CD8-positive, alpha-beta memory T cell (primary cell): ENCODE results near the gene GP5. TPM values are rescaled to one million over a fixed set of nuclear protein-coding genes. Genes with fewer than 3 reads are reported as not detected.

Experiments used
- CTCF ChIA-PET: fragments of 350-600 bp; sonication (Branson Sonifier 250); formaldehyde crosslinking; loops from one replicate; lab custom pipeline; 2021; ENCODE audit warnings: antibody characterized with exemption; lab: Charles Lee
- POLR2A ChIA-PET: fragments of 350-600 bp; sonication (Branson Sonifier 250); formaldehyde crosslinking; loops from one replicate; lab custom pipeline; 2021; ENCODE audit warnings: antibody characterized with exemption; lab: Charles Lee
- DNase-seq, 5 donors: peaks; one replicate each; pipeline versions ENCODE4 v3.0.0 to v3.0.0-alpha.2; 2020 to 2022; ENCODE audit warnings: mixed read lengths in 1 of 5
- H3K27ac ChIP-seq: one replicate; pipeline ENCODE4 v1.7.0; 2013; ENCODE audit warnings: low read depth, mild to moderate bottlenecking, low read length, moderate library complexity
- H3K27me3 ChIP-seq: 2 replicates; pipeline ENCODE4 v1.7.0; 2013; ENCODE audit warnings: low read length, mild to moderate bottlenecking; ENCODE audit not compliant: insufficient read depth, poor library complexity, severe bottlenecking
- H3K36me3 ChIP-seq: 2 replicates; pipeline ENCODE4 v1.7.0; 2013; ENCODE audit warnings: mild to moderate bottlenecking, low read length, moderate library complexity; ENCODE audit not compliant: insufficient read depth
- H3K4me1 ChIP-seq: 2 replicates; pipeline ENCODE4 v1.7.0; 2013; ENCODE audit warnings: mild to moderate bottlenecking, low read length, moderate library complexity; ENCODE audit not compliant: insufficient read depth
- H3K4me3 ChIP-seq: 2 replicates; pipeline ENCODE4 v1.7.0; 2013; ENCODE audit warnings: mild to moderate bottlenecking, low read length
- H3K9me3 ChIP-seq: 2 replicates; pipeline ENCODE4 v1.7.0; 2013; ENCODE audit warnings: mild to moderate bottlenecking, low read length
- H3K27ac Mint-ChIP-seq, 8 donors: one replicate each; pipeline ENCODE4 v1.8.0; 2020 to 2021; ENCODE audit warnings: mixed read lengths in 8 of 8, mild to moderate bottlenecking in 6 of 8, inconsistent platforms in 3 of 8, moderate library complexity in 3 of 8
- H3K27me3 Mint-ChIP-seq, 2 donors: one replicate each; pipeline ENCODE4 v1.8.0; 2020 to 2021; ENCODE audit warnings: mixed read lengths in 2 of 2, mild to moderate bottlenecking in 1 of 2, moderate library complexity in 1 of 2
- H3K36me3 Mint-ChIP-seq, 3 donors: one replicate each; pipeline ENCODE4 v1.8.0; 2020 to 2021; ENCODE audit warnings: mixed read lengths in 3 of 3, inconsistent platforms in 1 of 3, mild to moderate bottlenecking in 1 of 3
- H3K4me1 Mint-ChIP-seq, 3 donors: one replicate each; pipeline ENCODE4 v1.8.0; 2020 to 2021; ENCODE audit warnings: mixed read lengths in 3 of 3, inconsistent platforms in 1 of 3, mild to moderate bottlenecking in 1 of 3
- H3K4me3 Mint-ChIP-seq, 7 donors: one replicate each; pipeline ENCODE4 v1.8.0; 2020 to 2021; ENCODE audit warnings: mixed read lengths in 7 of 7, mild to moderate bottlenecking in 6 of 7, moderate library complexity in 4 of 7, inconsistent platforms in 2 of 7
- H3K9me3 Mint-ChIP-seq, 5 donors: one replicate each; pipeline ENCODE4 v1.8.0; 2020 to 2022; ENCODE audit warnings: mixed read lengths in 5 of 5, mild to moderate bottlenecking in 3 of 5, moderate library complexity in 2 of 5, inconsistent platforms in 1 of 5
- polyA plus RNA-seq: library from polyadenylated mRNA; unstranded; fragments of 300-500 nt; fragmentation: Illumina TruSeq; gene quantifications from one replicate; pipeline ENCODE4 v1.2.3, GENCODE V29; 2021
- total RNA-seq, 2 experiments: library from RNA; stranded (reverse); gene quantifications; one replicate each; pipeline ENCODE4 v1.2.3, GENCODE V29; 2021

The GP5 gene
- total and polyA plus RNA-seq, 3 experiments from 2014 or later: 0.31 to 1.3 (median 0.42) TPM

GRCh38 chr3:194354315-194354714 lies 44.8 kb downstream of the GP5 start:
- DNase-seq: no peak
- Histone ChIP-seq H3K36me3 (no peaks in the 10 kb centered on the region), H3K4me1 (no peaks in the 10 kb centered on the region), H3K27me3 (no peaks in the 10 kb centered on the region), H3K9me3 (no peaks in the 10 kb centered on the region), H3K4me3 (no peak overlapping the region), H3K27ac (no peak overlapping the region)
- Mint-ChIP-seq H3K27ac (no peak overlapping the region), H3K4me3 (no peak overlapping the region), H3K4me1 (no peaks in the 10 kb centered on the region), H3K9me3 (no peaks in the 10 kb centered on the region), H3K27me3 (peaks cover 10 to 15% of the 10 kb centered on the region in 2 donors), H3K36me3 (no peaks in the 10 kb centered on the region)
- POLR2A ChIA-PET: no interaction called here
- CTCF ChIA-PET: no interaction called here

- H3K4me3 Mint-ChIP-seq: no peak overlapping the region
- CTCF ChIA-PET: no interaction called here
Observed at GRCh38 chr3:194352667-194353246, 46.3 kb downstream of the GP5 start.

GRCh38 chr3:194351952-194352536 lies 47.0 kb downstream of the GP5 start:
- Histone ChIP-seq H3K27me3 (no peaks in the 10 kb centered on the region), H3K36me3 (no peaks in the 10 kb centered on the region), H3K27ac (no peak overlapping the region), H3K9me3 (no peaks in the 10 kb centered on the region), H3K4me1 (no peaks in the 10 kb centered on the region), H3K4me3 (no peak overlapping the region)
- Mint-ChIP-seq H3K9me3 (no peaks in the 10 kb centered on the region), H3K27me3 (peaks cover 7 to 10% of the 10 kb centered on the region in 2 donors), H3K27ac (no peak overlapping the region), H3K36me3 (no peaks in the 10 kb centered on the region), H3K4me1 (no peaks in the 10 kb centered on the region), H3K4me3 (no peak overlapping the region)
- CTCF ChIA-PET: no interaction called here
- no peak for DNase-seq
- POLR2A ChIA-PET: no interaction called here

More at GRCh38 chr3:194352667-194353246, 46.3 kb downstream of the GP5 start:
- Mint-ChIP-seq H3K4me1 (no peaks in the 10 kb centered on the region), H3K27ac (no peak overlapping the region), H3K9me3 (no peaks in the 10 kb centered on the region), H3K27me3 (peaks cover 8 to 13% of the 10 kb centered on the region in 2 donors), H3K36me3 (no peaks in the 10 kb centered on the region)
- H3K4me1 ChIP-seq: no peaks in the 10 kb centered on the region
- H3K36me3 ChIP-seq: no peaks in the 10 kb centered on the region
- POLR2A ChIA-PET: no interaction called here
- H3K9me3 ChIP-seq: no peaks in the 10 kb centered on the region
- DNase-seq: no peak
- no peak overlapping the region for H3K4me3 ChIP-seq
- H3K27ac ChIP-seq: no peak overlapping the region
- no peaks in the 10 kb centered on the region for H3K27me3 ChIP-seq

- peaks cover 8% of the 10 kb centered on the region in 2 donors for H3K27me3 Mint-ChIP-seq
- no peaks in the 10 kb centered on the region for H3K9me3 Mint-ChIP-seq
- ChIA-PET POLR2A (no interaction called here), CTCF (interaction anchor here (1.2 kb wide), 1 partner anchor 9 kb away, joined by 3 read pairs; no protein-coding TSS in a partner anchor)
- Histone ChIP-seq H3K36me3 (no peaks in the 10 kb centered on the region), H3K9me3 (no peaks in the 10 kb centered on the region), H3K4me3 (no peak within 1 kb of the TSS), H3K27me3 (no peaks in the 10 kb centered on the region), H3K4me1 (no peaks in the 10 kb centered on the region), H3K27ac (no peak within 1 kb of the TSS)
- DNase-seq: no peak
- no peaks in the 10 kb centered on the region for H3K36me3 Mint-ChIP-seq
- no peak within 1 kb of the TSS for H3K27ac Mint-ChIP-seq
- H3K4me3 Mint-ChIP-seq: no peak within 1 kb of the TSS
- no peaks in the 10 kb centered on the region for H3K4me1 Mint-ChIP-seq
Observed at GRCh38 chr3:194351080-194351672, 47.9 kb downstream of the GP5 start, which contains the start of gene CPN2. Gene CPN2 (minus strand): TSS chr3:194351328. CDS start chr3:194342702, 8,626 bp downstream.

GRCh38 chr3:194350726-194351071 lies 48.4 kb downstream of the GP5 start:
- Mint-ChIP-seq H3K4me3 (no peak overlapping the region), H3K27ac (no peak overlapping the region)

GRCh38 chr3:194348354-194348753 lies 50.7 kb downstream of the GP5 start:
- H3K4me3 Mint-ChIP-seq: no peak overlapping the region
- Histone ChIP-seq H3K9me3 (no peaks in the 10 kb centered on the region), H3K4me3 (no peak overlapping the region), H3K36me3 (no peaks in the 10 kb centered on the region), H3K4me1 (no peaks in the 10 kb centered on the region), H3K27me3 (no peaks in the 10 kb centered on the region), H3K27ac (no peak overlapping the region)
- DNase-seq: no peak
- H3K36me3 Mint-ChIP-seq: no peaks in the 10 kb centered on the region
- CTCF ChIA-PET: interaction anchor here (1.1 kb wide), 1 partner anchor 15 kb away, joined by 3 read pairs; no protein-coding TSS in a partner anchor
- no peaks in the 10 kb centered on the region for H3K9me3 Mint-ChIP-seq
- H3K27me3 Mint-ChIP-seq: peaks cover 3 to 17% of the 10 kb centered on the region in 2 donors
- POLR2A ChIA-PET: no interaction called here
- no peaks in the 10 kb centered on the region for H3K4me1 Mint-ChIP-seq
- H3K27ac Mint-ChIP-seq: no peak overlapping the region

More at GRCh38 chr3:194350726-194351071, 48.4 kb downstream of the GP5 start:
- Mint-ChIP-seq H3K4me1 (no peaks in the 10 kb centered on the region), H3K9me3 (no peaks in the 10 kb centered on the region), H3K27me3 (peaks cover 4 to 11% of the 10 kb centered on the region in 2 donors), H3K36me3 (no peaks in the 10 kb centered on the region)
- Histone ChIP-seq H3K27ac (no peak overlapping the region), H3K4me3 (no peak overlapping the region), H3K9me3 (no peaks in the 10 kb centered on the region), H3K27me3 (no peaks in the 10 kb centered on the region), H3K36me3 (no peaks in the 10 kb centered on the region), H3K4me1 (no peaks in the 10 kb centered on the region)
- ChIA-PET POLR2A (no interaction called here), CTCF (interaction anchor here (1.2 kb wide), 1 partner anchor 8 kb away, joined by 3 read pairs; no protein-coding TSS in a partner anchor)
- DNase-seq: no peak

GRCh38 chr3:194346621-194347020 lies 52.4 kb downstream of the GP5 start:
- Histone ChIP-seq H3K4me3 (no peak overlapping the region), H3K36me3 (no peaks in the 10 kb centered on the region), H3K9me3 (no peaks in the 10 kb centered on the region), H3K27me3 (no peaks in the 10 kb centered on the region), H3K27ac (no peak overlapping the region), H3K4me1 (no peaks in the 10 kb centered on the region)
- Mint-ChIP-seq H3K4me3 (no peak overlapping the region), H3K4me1 (no peaks in the 10 kb centered on the region), H3K9me3 (no peaks in the 10 kb centered on the region), H3K27ac (no peak overlapping the region), H3K36me3 (no peaks in the 10 kb centered on the region), H3K27me3 (peaks cover 3 to 28% of the 10 kb centered on the region in 2 donors)
- DNase-seq: no peak
- ChIA-PET CTCF (interaction anchor here (1.4 to 5.9 kb wide), 2 partner anchors 11 to 15 kb away, joined by 3 to 83 read pairs; no protein-coding TSS in a partner anchor), POLR2A (interaction anchor here (0.7 kb wide), 1 partner anchor 196 kb away, joined by 3 read pairs; no protein-coding TSS in a partner anchor)

GRCh38 chr3:194346035-194346434 lies 53.0 kb downstream of the GP5 start:
- H3K27ac ChIP-seq: no peak overlapping the region
- no peak for DNase-seq
- Mint-ChIP-seq H3K4me1 (no peaks in the 10 kb centered on the region), H3K27me3 (peaks cover 3 to 31% of the 10 kb centered on the region in 2 donors), H3K4me3 (no peak overlapping the region), H3K27ac (no peak overlapping the region), H3K36me3 (no peaks in the 10 kb centered on the region), H3K9me3 (no peaks in the 10 kb centered on the region)
- no peaks in the 10 kb centered on the region for H3K36me3 ChIP-seq
- POLR2A ChIA-PET: no interaction called here
- H3K9me3 ChIP-seq: no peaks in the 10 kb centered on the region
- H3K27me3 ChIP-seq: no peaks in the 10 kb centered on the region
- no peaks in the 10 kb centered on the region for H3K4me1 ChIP-seq
- CTCF ChIA-PET: interaction anchor here (1.2 to 5.9 kb wide), 4 partner anchors 10 to 15 kb away, joined by 3 to 83 read pairs (median 6); no protein-coding TSS in a partner anchor
- no peak overlapping the region for H3K4me3 ChIP-seq
